Measurements from ENCODE around the gene CHAF1A. TPM values are rescaled to one million over a fixed set of nuclear protein-coding genes. Genes with fewer than 3 reads are reported as not detected.
A peak's percentile ranks its signal among the peaks of the same experiment; 100 is the strongest.

The CHAF1A gene

GRCh38 chr19:4488496-4488895, 86.1 kb downstream of the CHAF1A start:
- no peak overlapping the region for H2BK12ac ChIP-seq (ENCODE audit: low read length in 2 of 2)
- DNase-seq: no peak
- peaks cover 2% of the 10 kb centered on the region for H3K4me1 ChIP-seq (ENCODE audit: control insufficient read depth, insufficient read depth, low read depth, low read length)
- no peak overlapping the region for H2AK5ac ChIP-seq (ENCODE audit: low read length, severe bottlenecking)
- no peak overlapping the region for H3K18ac ChIP-seq (ENCODE audit: low read depth in 1 of 2, low read length in 2 of 2)
- H2BK5ac ChIP-seq (ENCODE audit: low read depth, low read length, poor library complexity, severe bottlenecking): no peak overlapping the region
- no peaks in the 10 kb centered on the region for H3K9me3 ChIP-seq (ENCODE audit: control insufficient read depth, low read length)
- no peak overlapping the region for H3K23ac ChIP-seq (ENCODE audit: low read length in 2 of 2)
- no peak overlapping the region for H3K4me2 ChIP-seq (ENCODE audit: low read length, poor library complexity, severe bottlenecking)
- no peak overlapping the region for H3K14ac ChIP-seq (ENCODE audit: low read length in 2 of 2)
- H2AFZ ChIP-seq (ENCODE audit: low read depth, low read length): no peak overlapping the region
- no peak overlapping the region for H3K4me3 ChIP-seq (ENCODE audit: insufficient read depth in 1 of 2, low read depth in 1 of 2, low read length in 2 of 2)
- no peak overlapping the region for H4K91ac ChIP-seq (ENCODE audit: low read length)
- no peaks in the 10 kb centered on the region for H3K27me3 ChIP-seq (ENCODE audit: control insufficient read depth in 1 of 2, insufficient read depth in 1 of 2, low read length in 2 of 2)
- H3K36me3 ChIP-seq (ENCODE audit: control insufficient read depth in 1 of 2, insufficient read depth in 2 of 2, low read depth in 1 of 2, low read length in 2 of 2): peaks cover 68 to 78% of the 10 kb centered on the region in 2 experiments
- no peak overlapping the region for H2BK15ac ChIP-seq (ENCODE audit: low read depth, poor library complexity, severe bottlenecking)
- no peak overlapping the region for H2BK120ac ChIP-seq (ENCODE audit: low read depth, low read length)
- H3K4ac ChIP-seq (ENCODE audit: low read depth in 1 of 2, low read length in 2 of 2): no peak overlapping the region
- no peak overlapping the region for H4K8ac ChIP-seq (ENCODE audit: low read length)
- no peak overlapping the region for H3K9ac ChIP-seq (ENCODE audit: low read length)
- H3K79me1 ChIP-seq (replicated peaks; ENCODE audit: low read length, poor library complexity, severe bottlenecking): peaks cover 44% of the 10 kb centered on the region
- H3K27ac ChIP-seq (ENCODE audit: low read length, poor library complexity, severe bottlenecking): no peak overlapping the region
- WGBS: 98% methylated on average over 29 of the region's 29 CpGs

GRCh38 chr19:4491446-4491845, 89.0 kb downstream of the CHAF1A start:
- no peak for DNase-seq
- H2BK15ac ChIP-seq (ENCODE audit: low read depth, poor library complexity, severe bottlenecking): no peak overlapping the region
- H3K18ac ChIP-seq (ENCODE audit: low read depth in 1 of 2, low read length in 2 of 2): no peak overlapping the region
- H2AK5ac ChIP-seq (ENCODE audit: low read length, severe bottlenecking): no peak overlapping the region
- WGBS: 96% methylated on average over 21 of the region's 21 CpGs
- no peak overlapping the region for H3K4ac ChIP-seq (ENCODE audit: low read depth in 1 of 2, low read length in 2 of 2)
- H4K8ac ChIP-seq (ENCODE audit: low read length): no peak overlapping the region
- H3K4me2 ChIP-seq (ENCODE audit: low read length, poor library complexity, severe bottlenecking): no peak overlapping the region
- peaks cover 79 to 89% of the 10 kb centered on the region in 2 experiments for H3K36me3 ChIP-seq (ENCODE audit: control insufficient read depth in 1 of 2, insufficient read depth in 2 of 2, low read depth in 1 of 2, low read length in 2 of 2)
- no peak overlapping the region for H2AFZ ChIP-seq (ENCODE audit: low read depth, low read length)
- no peak overlapping the region for H2BK12ac ChIP-seq (ENCODE audit: low read length in 2 of 2)
- H3K79me1 ChIP-seq (replicated peaks; ENCODE audit: low read length, poor library complexity, severe bottlenecking): peaks cover 55% of the 10 kb centered on the region
- no peak overlapping the region for H3K4me3 ChIP-seq (ENCODE audit: insufficient read depth in 1 of 2, low read depth in 1 of 2, low read length in 2 of 2)
- H2BK120ac ChIP-seq (ENCODE audit: low read depth, low read length): no peak overlapping the region
- no peaks in the 10 kb centered on the region for H3K27me3 ChIP-seq (ENCODE audit: control insufficient read depth in 1 of 2, insufficient read depth in 1 of 2, low read length in 2 of 2)
- no peak overlapping the region for H3K9ac ChIP-seq (ENCODE audit: low read length)
- H4K91ac ChIP-seq (ENCODE audit: low read length): no peak overlapping the region
- no peak overlapping the region for H3K27ac ChIP-seq (ENCODE audit: low read length, poor library complexity, severe bottlenecking)
- no peak overlapping the region for H2BK5ac ChIP-seq (ENCODE audit: low read depth, low read length, poor library complexity, severe bottlenecking)
- no peak overlapping the region for H3K23ac ChIP-seq (ENCODE audit: low read length in 2 of 2)
- H3K14ac ChIP-seq (ENCODE audit: low read length in 2 of 2): no peak overlapping the region
- peaks cover 2% of the 10 kb centered on the region for H3K4me1 ChIP-seq (ENCODE audit: control insufficient read depth, insufficient read depth, low read depth, low read length)
- no peaks in the 10 kb centered on the region for H3K9me3 ChIP-seq (ENCODE audit: control insufficient read depth, low read length)

GRCh38 chr19:4492337-4493103, 90.1 kb downstream of the CHAF1A start:
- H3K18ac ChIP-seq (ENCODE audit: low read depth in 1 of 2, low read length in 2 of 2): no peak overlapping the region
- H3K4me2 ChIP-seq (ENCODE audit: low read length, poor library complexity, severe bottlenecking): no peak overlapping the region
- no peak overlapping the region for H2BK5ac ChIP-seq (ENCODE audit: low read depth, low read length, poor library complexity, severe bottlenecking)
- H3K27ac ChIP-seq (ENCODE audit: low read length, poor library complexity, severe bottlenecking): no peak overlapping the region
- H4K8ac ChIP-seq (ENCODE audit: low read length): no peak overlapping the region
- no peak for DNase-seq
- H4K91ac ChIP-seq (ENCODE audit: low read length): no peak overlapping the region
- no peak overlapping the region for H2BK15ac ChIP-seq (ENCODE audit: low read depth, poor library complexity, severe bottlenecking)
- H2BK12ac ChIP-seq (ENCODE audit: low read length in 2 of 2): no peak overlapping the region
- no peak overlapping the region for H3K9ac ChIP-seq (ENCODE audit: low read length)
- no peak overlapping the region for H3K4me3 ChIP-seq (ENCODE audit: insufficient read depth in 1 of 2, low read depth in 1 of 2, low read length in 2 of 2)
- H3K27me3 ChIP-seq (ENCODE audit: control insufficient read depth in 1 of 2, insufficient read depth in 1 of 2, low read length in 2 of 2): no peaks in the 10 kb centered on the region
- peak overlapping the region in 1 of 2 experiments; percentile 15 for H3K14ac ChIP-seq (ENCODE audit: low read length in 2 of 2)
- H2AFZ ChIP-seq (ENCODE audit: low read depth, low read length): no peak overlapping the region
- H3K36me3 ChIP-seq (ENCODE audit: control insufficient read depth in 1 of 2, insufficient read depth in 2 of 2, low read depth in 1 of 2, low read length in 2 of 2): peaks cover 80 to 91% of the 10 kb centered on the region in 2 experiments
- H3K9me3 ChIP-seq (ENCODE audit: control insufficient read depth, low read length): no peaks in the 10 kb centered on the region
- peaks cover 50% of the 10 kb centered on the region for H3K79me1 ChIP-seq (replicated peaks; ENCODE audit: low read length, poor library complexity, severe bottlenecking)
- H2AK5ac ChIP-seq (ENCODE audit: low read length, severe bottlenecking): no peak overlapping the region
- H2BK120ac ChIP-seq (ENCODE audit: low read depth, low read length): no peak overlapping the region
- H3K4ac ChIP-seq (ENCODE audit: low read depth in 1 of 2, low read length in 2 of 2): no peak overlapping the region
- no peak overlapping the region for H3K23ac ChIP-seq (ENCODE audit: low read length in 2 of 2)
- H3K4me1 ChIP-seq (ENCODE audit: control insufficient read depth, insufficient read depth, low read depth, low read length): peaks cover 2% of the 10 kb centered on the region
- 96% methylated on average over 3 of the region's 3 CpGs for WGBS

Small RNAs within 50 kb of the gene (small RNA-seq; reads per million reads assigned to genes)
- gene MIR4746 (ENCODE audit: low read depth): not detected

Data from mesenchymal stem cell (in vitro differentiated cells and primary cell).